Medulla oblongata (tissue), 1 donor: ENCODE data around the gene VAV3.
A peak's percentile ranks its signal among the peaks of the same experiment; 100 is the strongest.
"Not testable (repeated sequence)": the region's sequence is repeated elsewhere in the genome, so short reads cannot be mapped to it uniquely, and the experiment has no call there.

ENCODE experiments used
- DNase-seq: peaks from one replicate; pipeline ENCODE4 v3.0.0-alpha.2; 2015; ENCODE audit errors: extremely low spot score

The VAV3 gene

GRCh38 chr1:107740579-107740978 lies 224.4 kb downstream of the VAV3 start:
- DNase-seq: no peak

- no peak for DNase-seq
Measured at GRCh38 chr1:107739651-107740050, 225.3 kb downstream of the VAV3 start.

GRCh38 chr1:107739201-107739600 lies 225.8 kb downstream of the VAV3 start:
- peak; percentile 39 for DNase-seq

- DNase-seq: not testable (repeated sequence)
Measured at GRCh38 chr1:107733401-107733800, 231.6 kb downstream of the VAV3 start.

GRCh38 chr1:107727866-107728265 lies 237.1 kb downstream of the VAV3 start:
- DNase-seq: no peak

- no peak for DNase-seq
Measured at GRCh38 chr1:107726860-107727259, 238.1 kb downstream of the VAV3 start.

- no peak for DNase-seq
Measured at GRCh38 chr1:107724648-107725047, 240.3 kb downstream of the VAV3 start.

GRCh38 chr1:107720210-107720609 lies 244.8 kb downstream of the VAV3 start:
- not testable (repeated sequence) for DNase-seq

GRCh38 chr1:107710005-107710404 lies 255.0 kb downstream of the VAV3 start:
- no peak for DNase-seq

- no peak for DNase-seq
Measured at GRCh38 chr1:107707111-107707510, 257.9 kb downstream of the VAV3 start.

GRCh38 chr1:107706182-107706581 lies 258.8 kb downstream of the VAV3 start:
- DNase-seq: no peak

- no peak for DNase-seq
Measured at GRCh38 chr1:107704911-107705310, 260.1 kb downstream of the VAV3 start.

- DNase-seq: no peak
Measured at GRCh38 chr1:107702946-107703571, 261.9 kb downstream of the VAV3 start.

GRCh38 chr1:107700651-107701050 lies 264.3 kb downstream of the VAV3 start:
- not testable (repeated sequence) for DNase-seq

- DNase-seq: no peak
Measured at GRCh38 chr1:107698161-107698560, 266.8 kb downstream of the VAV3 start.

- no peak for DNase-seq
Measured at GRCh38 chr1:107695341-107695740, 269.6 kb downstream of the VAV3 start.

- DNase-seq: no peak
Measured at GRCh38 chr1:107692580-107693345, 272.2 kb downstream of the VAV3 start.

GRCh38 chr1:107691540-107691939 lies 273.4 kb downstream of the VAV3 start:
- no peak for DNase-seq

- DNase-seq: no peak
Measured at GRCh38 chr1:107690491-107690890, 274.5 kb downstream of the VAV3 start.

GRCh38 chr1:107689733-107690132 lies 275.2 kb downstream of the VAV3 start:
- DNase-seq: no peak

GRCh38 chr1:107689159-107689558 lies 275.8 kb downstream of the VAV3 start:
- DNase-seq: peak; percentile 17

- no peak for DNase-seq
Measured at GRCh38 chr1:107687849-107688753, 276.9 kb downstream of the VAV3 start.
